ENCODE results near the gene LPCAT3. TPM values are rescaled to one million over a fixed set of nuclear protein-coding genes. Genes with fewer than 3 reads are reported as not detected.
A peak's percentile ranks its signal among the peaks of the same experiment; 100 is the strongest.
"Not testable (repeated sequence)": the region's sequence is repeated elsewhere in the genome, so short reads cannot be mapped to it uniquely, and the experiment has no call there.

Gene LPCAT3
- total and polyA plus RNA-seq, 2 of the 13 experiments (the other 11 are each of a cell fraction or from before 2014, with no cell fraction given): 44.5 to 64.3 TPM

GRCh38 chr12:7049445-7049951 is 31.2 kb upstream of the LPCAT3 start:
- H3K27ac ChIP-seq (ENCODE audit: extremely low read length, insufficient read depth, low read length); H3K9ac ChIP-seq (ENCODE audit: insufficient read depth, low read depth, low read length); in situ Hi-C loops (cut with HindIII; ENCODE audit: extremely low pct_ligation_motif_present, low pct_unique_long_range_greater_than_20kb); intact Hi-C loops (cut with micrococcal nuclease; ENCODE audit: unreplicated experiment); FAIRE-seq; H3K79me2 ChIP-seq (ENCODE audit: insufficient read depth, low read length); H3K4me3 ChIP-seq (replicated peaks in 1 of 3; ENCODE audit: insufficient read depth in 1 of 3, low read depth in 2 of 3, low read length in 3 of 3); DNase-seq (ENCODE audit: low spot score); H3K27me3 ChIP-seq (ENCODE audit: control insufficient read depth in 1 of 2, insufficient read depth in 2 of 2, low read length in 2 of 2); H3K9me3 ChIP-seq (ENCODE audit: low read length); H4K20me1 ChIP-seq (ENCODE audit: insufficient read depth, low read length); H3K4me2 ChIP-seq (ENCODE audit: low read depth, low read length); H2AFZ ChIP-seq (ENCODE audit: low read length); BruUV-seq (replicated peaks); H3K36me3 ChIP-seq (replicated peaks in 1 of 2; ENCODE audit: control insufficient read depth in 1 of 2, insufficient read depth in 2 of 2, low read length in 2 of 2): not testable (repeated sequence)
- ATAC-seq: peak; percentile 20; the same call in 2 of the 3 replicates
- ChIA-PET POLR2A (interaction anchor here (1.0 to 2.5 kb wide), 7 partner anchors 9 to 105 kb away, joined by 3 to 12 read pairs (median 5); partner anchors contain the start of genes C12orf57, C1S, LPCAT3 and RNU7-1), CTCF (ENCODE audit: low intra/inter-chr PET ratio, low total read pairs) (interaction anchor here (0.6 kb wide), 1 partner anchor 43 kb away, joined by 3 read pairs; the partner anchor contains the start of gene C1R)
- peaks cover 38% of the 10 kb centered on the region for H3K4me1 ChIP-seq (ENCODE audit: insufficient read depth, low read length)
- 57% methylated on average over 8 of the region's 10 CpGs for WGBS (ENCODE audit: low lambda C conversion rate)

GRCh38 chr12:7047306-7047705 is 29.0 kb upstream of the LPCAT3 start:
- no peak for ATAC-seq

More at GRCh38 chr12:7047306-7047705, 29.0 kb upstream of the LPCAT3 start:
- Histone ChIP-seq H3K79me2 (ENCODE audit: insufficient read depth, low read length) (no peaks in the 10 kb centered on the region), H3K4me1 (ENCODE audit: insufficient read depth, low read length) (peaks cover 38% of the 10 kb centered on the region), H3K9me3 (ENCODE audit: low read length) (no peaks in the 10 kb centered on the region), H3K9ac (ENCODE audit: insufficient read depth, low read depth, low read length) (no peak overlapping the region), H3K36me3 (replicated peaks in 1 of 2; ENCODE audit: control insufficient read depth in 1 of 2, insufficient read depth in 2 of 2, low read length in 2 of 2) (no peaks in the 10 kb centered on the region), H3K27me3 (ENCODE audit: control insufficient read depth in 1 of 2, insufficient read depth in 2 of 2, low read length in 2 of 2) (no peaks in the 10 kb centered on the region), H3K27ac (ENCODE audit: extremely low read length, insufficient read depth, low read length) (no peak overlapping the region), H3K4me3 (replicated peaks in 1 of 3; ENCODE audit: insufficient read depth in 1 of 3, low read depth in 2 of 3, low read length in 3 of 3) (no peak overlapping the region), H4K20me1 (ENCODE audit: insufficient read depth, low read length) (no peaks in the 10 kb centered on the region), H3K4me2 (ENCODE audit: low read depth, low read length) (peak overlapping the region; percentile 41; the same call in 1 of the 2 replicates), H2AFZ (ENCODE audit: low read length) (no peak overlapping the region)
- TF ChIP-seq ZNF275 (CRISPR knock-in tag; IDR thresholded peaks at IDR 0.05; ENCODE audit: borderline replicate concordance): no peak
- TF ChIP-seq ZNF513 (CRISPR knock-in tag; conservative IDR thresholded peaks at IDR 0.05): no peak
- no peak for TF ChIP-seq POLR2AphosphoS5 (IDR thresholded peaks at IDR 0.05; ENCODE audit: low read depth, low read length)
- peak; percentile 89 for TF ChIP-seq BCL6 (CRISPR knock-in tag; IDR thresholded peaks at IDR 0.05)
- no peak for TF ChIP-seq ZSCAN29 (CRISPR knock-in tag; conservative IDR thresholded peaks at IDR 0.05)
- ChIA-PET POLR2A (no interaction called here), CTCF (ENCODE audit: low intra/inter-chr PET ratio, low total read pairs) (no interaction called here)
- BruUV-seq (replicated peaks): no TSS peak
- no peak for DNase-seq (ENCODE audit: low spot score)
- WGBS (ENCODE audit: low lambda C conversion rate): 26% methylated on average over 5 of the region's 5 CpGs
- intact Hi-C loops (cut with micrococcal nuclease; ENCODE audit: unreplicated experiment) (no loop called here), in situ Hi-C loops (cut with HindIII; ENCODE audit: extremely low pct_ligation_motif_present, low pct_unique_long_range_greater_than_20kb) (no loop called here)
- FAIRE-seq: no peak

Measured in HepG2 (cell line).